ENCODE data around the gene ZSCAN22. TPM values are rescaled to one million over a fixed set of nuclear protein-coding genes. Genes with fewer than 3 reads are reported as not detected.

The ZSCAN22 gene
- total and polyA plus RNA-seq, 2 donors (not counting 3 experiments of a cell fraction or from before 2014, with no cell fraction given), result 3.6 to 3.7 TPM

DNA sequence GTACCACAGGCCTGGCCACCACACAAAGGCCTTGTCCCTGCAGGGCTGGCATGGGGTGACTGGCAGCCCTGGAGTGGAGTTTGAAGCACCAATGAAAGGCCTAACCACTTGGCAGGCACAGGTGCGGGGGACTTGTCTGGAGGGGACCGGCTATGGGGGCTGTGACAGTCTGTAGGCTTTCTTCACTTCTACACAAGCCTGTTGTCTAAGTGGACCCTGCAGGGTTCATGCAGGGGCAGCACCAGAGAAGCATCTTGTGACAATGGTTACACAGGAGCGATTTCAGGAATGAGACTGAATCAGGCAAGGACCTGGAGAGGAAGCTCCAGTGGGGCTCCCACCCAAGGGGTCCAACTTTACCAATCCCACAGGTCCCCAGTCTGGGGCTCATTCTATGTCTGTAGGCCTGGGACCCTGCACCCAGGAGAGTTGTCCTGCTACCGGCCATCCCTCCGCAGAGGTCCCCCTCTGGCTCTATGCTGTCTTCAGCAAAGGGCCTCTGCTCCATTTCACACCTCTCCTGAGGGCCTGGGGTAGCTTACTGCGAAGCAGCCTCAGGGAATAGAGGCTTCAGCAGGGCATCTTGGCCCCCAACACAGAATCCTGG lies 56.3 kb downstream of the ZSCAN22 start:
- no peak overlapping the region for H3K4me2 ChIP-seq (ENCODE audit: insufficient read depth, low read length)
- H3K4me3 ChIP-seq (replicated peaks in 1 of 3; ENCODE audit: insufficient read depth in 1 of 3, low read depth in 1 of 3, low read length in 3 of 3), result no peak overlapping the region
- no peaks in the 10 kb centered on the region for H4K20me1 ChIP-seq (replicated peaks; ENCODE audit: control insufficient read depth, extremely low read depth, insufficient read depth, low read length)
- ChIA-PET CTCF (interaction anchor here (1.5 kb wide), 1 partner anchor 136 kb away, joined by 3 read pairs; the partner anchor contains the start of gene ZBTB45), POLR2A (no interaction called here)
- DNase-seq (ENCODE audit: low read depth, low spot score) (no peak), FAIRE-seq (no peak)
- H3K79me2 ChIP-seq (ENCODE audit: control insufficient read depth, insufficient read depth, low read length), result peaks cover 10% of the 10 kb centered on the region
- intact Hi-C loops (cut with micrococcal nuclease), result no loop called here
- no peaks in the 10 kb centered on the region for H3K36me3 ChIP-seq (ENCODE audit: control insufficient read depth in 2 of 2, extremely low read depth in 1 of 2, insufficient read depth in 2 of 2, low read length in 2 of 2)
- dilution Hi-C loops (cut with MboI; ENCODE audit: extremely low pct_ligation_motif_present, low sequenced_read_pairs), result no loop called here
- no peak overlapping the region for H3K27ac ChIP-seq (ENCODE audit: insufficient read depth, low read depth, low read length)
- TF ChIP-seq, protein P1, sequence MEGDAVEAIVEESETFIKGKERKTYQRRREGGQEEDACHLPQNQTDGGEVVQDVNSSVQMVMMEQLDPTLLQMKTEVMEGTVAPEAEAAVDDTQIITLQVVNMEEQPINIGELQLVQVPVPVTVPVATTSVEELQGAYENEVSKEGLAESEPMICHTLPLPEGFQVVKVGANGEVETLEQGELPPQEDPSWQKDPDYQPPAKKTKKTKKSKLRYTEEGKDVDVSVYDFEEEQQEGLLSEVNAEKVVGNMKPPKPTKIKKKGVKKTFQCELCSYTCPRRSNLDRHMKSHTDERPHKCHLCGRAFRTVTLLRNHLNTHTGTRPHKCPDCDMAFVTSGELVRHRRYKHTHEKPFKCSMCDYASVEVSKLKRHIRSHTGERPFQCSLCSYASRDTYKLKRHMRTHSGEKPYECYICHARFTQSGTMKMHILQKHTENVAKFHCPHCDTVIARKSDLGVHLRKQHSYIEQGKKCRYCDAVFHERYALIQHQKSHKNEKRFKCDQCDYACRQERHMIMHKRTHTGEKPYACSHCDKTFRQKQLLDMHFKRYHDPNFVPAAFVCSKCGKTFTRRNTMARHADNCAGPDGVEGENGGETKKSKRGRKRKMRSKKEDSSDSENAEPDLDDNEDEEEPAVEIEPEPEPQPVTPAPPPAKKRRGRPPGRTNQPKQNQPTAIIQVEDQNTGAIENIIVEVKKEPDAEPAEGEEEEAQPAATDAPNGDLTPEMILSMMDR (IDR thresholded peaks at IDR 0.05; ENCODE audit: extremely low read depth in 1 of 2, insufficient read depth in 1 of 2, low read depth in 1 of 2, low read length in 2 of 2), result no peak
- no peak for TF ChIP-seq POLR2AphosphoS5 (IDR thresholded peaks at IDR 0.05; ENCODE audit: insufficient read depth, low read depth, low read length)
- TF ChIP-seq EZH2 (IDR thresholded peaks at IDR 0.05; ENCODE audit: borderline replicate concordance, low read depth, low read length, severe bottlenecking), result no peak
- no peak overlapping the region for H2AFZ ChIP-seq (ENCODE audit: low read depth, low read length)
- H3K9me3 ChIP-seq (replicated peaks; ENCODE audit: control insufficient read depth, insufficient read depth, low read length), result no peaks in the 10 kb centered on the region
- no peaks in the 10 kb centered on the region for H3K9me1 ChIP-seq (replicated peaks; ENCODE audit: control insufficient read depth, extremely low read depth, insufficient read depth, low read length)
- no peak overlapping the region for H3K9ac ChIP-seq (replicated peaks; ENCODE audit: extremely low read depth, insufficient read depth, low read length)
- BruUV-seq (replicated peaks), result no TSS peak
- no peaks in the 10 kb centered on the region for H3K27me3 ChIP-seq (ENCODE audit: control insufficient read depth in 2 of 2, insufficient read depth in 2 of 2, low read length in 2 of 2)
- H3K4me1 ChIP-seq (ENCODE audit: control insufficient read depth, extremely low read depth, insufficient read depth, low read length), result peaks cover 16% of the 10 kb centered on the region

DNA sequence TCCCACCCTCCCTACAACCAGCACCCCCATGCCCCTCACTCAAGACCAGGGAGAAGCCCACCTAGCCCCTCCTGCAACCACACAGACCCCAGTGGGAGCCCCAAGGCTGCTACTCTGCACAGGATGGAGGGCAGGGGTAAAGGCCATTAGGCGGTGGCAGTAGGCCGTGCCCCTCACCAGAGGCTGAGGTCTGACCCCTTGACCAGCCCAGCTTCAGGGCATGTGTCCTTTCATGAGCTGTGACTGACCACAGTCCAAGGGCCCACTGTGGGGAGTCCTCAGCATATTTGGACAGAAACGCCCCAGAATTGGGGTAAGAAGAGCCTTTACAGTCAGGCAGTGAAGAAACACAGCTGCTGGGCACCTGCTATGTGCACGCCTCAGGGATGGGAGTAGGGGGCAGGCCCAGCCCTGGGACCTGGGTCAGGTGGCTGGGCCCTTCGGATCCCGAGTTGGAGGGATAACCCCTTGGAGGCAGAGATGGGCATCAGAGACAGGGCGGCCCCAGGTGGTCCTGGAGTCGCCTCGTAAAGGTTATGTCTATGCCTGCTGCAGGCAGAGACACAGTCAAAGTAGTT lies 58.6 kb downstream of the ZSCAN22 start:
- Histone ChIP-seq H3K4me2 (ENCODE audit: insufficient read depth, low read length) (no peak overlapping the region), H3K4me1 (ENCODE audit: control insufficient read depth, extremely low read depth, insufficient read depth, low read length) (peaks cover 18% of the 10 kb centered on the region), H3K9me3 (replicated peaks; ENCODE audit: control insufficient read depth, insufficient read depth, low read length) (no peaks in the 10 kb centered on the region), H4K20me1 (replicated peaks; ENCODE audit: control insufficient read depth, extremely low read depth, insufficient read depth, low read length) (peaks cover 2% of the 10 kb centered on the region), H2AFZ (ENCODE audit: low read depth, low read length) (no peak overlapping the region), H3K9ac (replicated peaks; ENCODE audit: extremely low read depth, insufficient read depth, low read length) (no peak overlapping the region), H3K36me3 (ENCODE audit: control insufficient read depth in 2 of 2, extremely low read depth in 1 of 2, insufficient read depth in 2 of 2, low read length in 2 of 2) (peaks cover 0 to 5% of the 10 kb centered on the region in 2 experiments), H3K4me3 (replicated peaks in 1 of 3; ENCODE audit: insufficient read depth in 1 of 3, low read depth in 1 of 3, low read length in 3 of 3) (no peak overlapping the region), H3K9me1 (replicated peaks; ENCODE audit: control insufficient read depth, extremely low read depth, insufficient read depth, low read length) (no peaks in the 10 kb centered on the region), H3K27me3 (ENCODE audit: control insufficient read depth in 2 of 2, insufficient read depth in 2 of 2, low read length in 2 of 2) (no peaks in the 10 kb centered on the region), H3K27ac (ENCODE audit: insufficient read depth, low read depth, low read length) (no peak overlapping the region), H3K79me2 (ENCODE audit: control insufficient read depth, insufficient read depth, low read length) (peaks cover 27% of the 10 kb centered on the region)
- CTCF ChIA-PET, result no interaction called here
- no peak for TF ChIP-seq MYC (IDR thresholded peaks at IDR 0.05; ENCODE audit: low read depth, low read length)
- TF ChIP-seq FOS (IDR thresholded peaks at IDR 0.05; ENCODE audit: borderline replicate concordance, insufficient read depth, low read length), result no peak
- TF ChIP-seq JUN (IDR thresholded peaks at IDR 0.05; ENCODE audit: borderline replicate concordance, insufficient read depth, insufficient read length, low read depth), result no peak
- TF ChIP-seq EZH2 (IDR thresholded peaks at IDR 0.05; ENCODE audit: borderline replicate concordance, low read depth, low read length, severe bottlenecking), result no peak
- no peak for TF ChIP-seq GATA2 (IDR thresholded peaks at IDR 0.05; ENCODE audit: insufficient read depth, insufficient read length, low read depth, low read length)
- intact Hi-C loops (cut with micrococcal nuclease), result no loop called here
- no TSS peak for BruUV-seq (replicated peaks)
- POLR2A ChIA-PET, result no interaction called here
- FAIRE-seq (no peak), DNase-seq (ENCODE audit: low read depth, low spot score) (no peak)
- dilution Hi-C loops (cut with MboI; ENCODE audit: extremely low pct_ligation_motif_present, low sequenced_read_pairs), result no loop called here
